ENCODE data around the gene FCRL5.

FCRL5 gene

GRCh38 chr1:157520386-157520935, 31.9 kb downstream of the FCRL5 start (continued):
- TF ChIP-seq ZNF148 (tag by site-specific recombination; IDR thresholded peaks at IDR 0.05; ENCODE audit: borderline replicate concordance) (no peak), MEIS1 (CRISPR knock-in tag; IDR thresholded peaks at IDR 0.05; ENCODE audit: borderline replicate concordance) (no peak), ZBTB8A (tag by site-specific recombination; IDR thresholded peaks at IDR 0.05) (no peak), GLIS1 (tag by site-specific recombination; IDR thresholded peaks at IDR 0.05) (no peak), ZBTB6 (tag by site-specific recombination; IDR thresholded peaks at IDR 0.05) (no peak)

GRCh38 chr1:157519451-157519850, 32.9 kb downstream of the FCRL5 start:
- CTCF ChIA-PET = interaction anchor here (0.5 to 0.6 kb wide), 3 partner anchors 26 to 169 kb away, joined by 3 to 8 read pairs (median 3); no protein-coding TSS in a partner anchor
- POLR2A ChIA-PET = no interaction called here
- no peak for TF ChIP-seq GLI4 (tag by site-specific recombination; IDR thresholded peaks at IDR 0.05)
- no peak for TF ChIP-seq ZNF239 (tag by site-specific recombination; IDR thresholded peaks at IDR 0.05)
- Histone ChIP-seq H3K27ac (ENCODE audit: extremely low read depth, low read depth, low read length) (no peak overlapping the region), H3K36me3 (ENCODE audit: control insufficient read depth in 2 of 2, insufficient read depth in 1 of 2, low read length in 2 of 2) (no peaks in the 10 kb centered on the region), H3K4me1 (ENCODE audit: control insufficient read depth, insufficient read depth, low read length) (no peaks in the 10 kb centered on the region), H3K4me3 (ENCODE audit: low read depth, low read length) (no peak overlapping the region), H3K9me3 (ENCODE audit: control insufficient read depth, insufficient read depth, low read depth, low read length) (no peaks in the 10 kb centered on the region)

GRCh38 chr1:157517016-157517415, 35.3 kb downstream of the FCRL5 start:
- Histone ChIP-seq H3K9me3 (ENCODE audit: control insufficient read depth, insufficient read depth, low read depth, low read length) (no peaks in the 10 kb centered on the region), H3K27ac (ENCODE audit: extremely low read depth, low read depth, low read length) (no peak overlapping the region), H3K36me3 (ENCODE audit: control insufficient read depth in 2 of 2, insufficient read depth in 1 of 2, low read length in 2 of 2) (no peaks in the 10 kb centered on the region), H3K4me3 (ENCODE audit: low read depth, low read length) (no peak overlapping the region), H3K4me1 (ENCODE audit: control insufficient read depth, insufficient read depth, low read length) (no peaks in the 10 kb centered on the region)
- ChIA-PET POLR2A (no interaction called here), CTCF (interaction anchor here (0.9 to 1.1 kb wide), 2 partner anchors 12 to 17 kb away, joined by 3 read pairs; no protein-coding TSS in a partner anchor)
- TF ChIP-seq ZNF138 (tag by site-specific recombination; IDR thresholded peaks at IDR 0.05; ENCODE audit: borderline replicate concordance) = no peak
- no peak for TF ChIP-seq ZNF626 (tag by site-specific recombination; IDR thresholded peaks at IDR 0.05)
- no peak for TF ChIP-seq ZBTB17 (tag by site-specific recombination; IDR thresholded peaks at IDR 0.05)
- no peak for TF ChIP-seq ATF2 (tag by site-specific recombination; IDR thresholded peaks at IDR 0.05; ENCODE audit: low read depth)
- TF ChIP-seq ZNF707 (tag by site-specific recombination; IDR thresholded peaks at IDR 0.05) = no peak
- TF ChIP-seq ZNF571 (tag by site-specific recombination; IDR thresholded peaks at IDR 0.05) = no peak
- no peak for TF ChIP-seq ZIC2 (tag by site-specific recombination; IDR thresholded peaks at IDR 0.05)
- TF ChIP-seq GLIS1 (tag by site-specific recombination; IDR thresholded peaks at IDR 0.05) = no peak

GRCh38 chr1:157515709-157516108, 36.6 kb downstream of the FCRL5 start:
- Histone ChIP-seq H3K4me3 (ENCODE audit: low read depth, low read length) (no peak overlapping the region), H3K27ac (ENCODE audit: extremely low read depth, low read depth, low read length) (no peak overlapping the region), H3K9me3 (ENCODE audit: control insufficient read depth, insufficient read depth, low read depth, low read length) (no peaks in the 10 kb centered on the region), H3K4me1 (ENCODE audit: control insufficient read depth, insufficient read depth, low read length) (no peaks in the 10 kb centered on the region), H3K36me3 (ENCODE audit: control insufficient read depth in 2 of 2, insufficient read depth in 1 of 2, low read length in 2 of 2) (no peaks in the 10 kb centered on the region)
- TF ChIP-seq PRDM10 (tag by site-specific recombination; IDR thresholded peaks at IDR 0.05) = no peak
- TF ChIP-seq ZNF391 (tag by site-specific recombination; IDR thresholded peaks at IDR 0.05; ENCODE audit: borderline replicate concordance, low read depth) = no peak
- TF ChIP-seq ZNF785 (tag by site-specific recombination; IDR thresholded peaks at IDR 0.05) = no peak
- no peak for TF ChIP-seq ZNF76 (tag by site-specific recombination; IDR thresholded peaks at IDR 0.05; ENCODE audit: borderline replicate concordance, low read depth)
- ChIA-PET CTCF (interaction anchor here (1.1 kb wide), 1 partner anchor 16 kb away, joined by 3 read pairs; no protein-coding TSS in a partner anchor), POLR2A (no interaction called here)
